BE2C (cell line): Measurements from ENCODE around the gene HOXD8.

Experiments
- DNase-seq: peaks from one replicate; pipeline ENCODE4 v3.0.0-alpha.2; 2020
- H3K27me3 ChIP-seq: fragments of 250-450 bp; sonication (Bioruptor Pico); 2 replicates; pipeline ENCODE4 v1.5.1; 2020; ENCODE audit warnings: mild to moderate bottlenecking
- H3K36me3 ChIP-seq: fragments of 250-450 bp; sonication (Bioruptor Pico); 2 replicates; pipeline ENCODE4 v1.5.1; 2020; ENCODE audit warnings: mild to moderate bottlenecking
- H3K4me1 ChIP-seq: fragments of 250-450 bp; sonication (Bioruptor Pico); 2 replicates; pipeline ENCODE4 v1.5.1; 2020
- H3K4me3 ChIP-seq: 2 replicates; pipeline ENCODE4 v1.5.1; 2011; ENCODE audit warnings: low read depth, low read length
- H3K9me3 ChIP-seq: fragments of 250-450 bp; sonication (Bioruptor Pico); 2 replicates; pipeline ENCODE4 v1.5.1; 2020
- TF ChIP-seq, protein P1 (sequence below): IDR thresholded peaks from 2 replicates; pipeline ENCODE4 v1.5.1; 2012; ENCODE audit warnings: mild to moderate bottlenecking, low read depth, low read length

HOXD8 gene

DNA sequence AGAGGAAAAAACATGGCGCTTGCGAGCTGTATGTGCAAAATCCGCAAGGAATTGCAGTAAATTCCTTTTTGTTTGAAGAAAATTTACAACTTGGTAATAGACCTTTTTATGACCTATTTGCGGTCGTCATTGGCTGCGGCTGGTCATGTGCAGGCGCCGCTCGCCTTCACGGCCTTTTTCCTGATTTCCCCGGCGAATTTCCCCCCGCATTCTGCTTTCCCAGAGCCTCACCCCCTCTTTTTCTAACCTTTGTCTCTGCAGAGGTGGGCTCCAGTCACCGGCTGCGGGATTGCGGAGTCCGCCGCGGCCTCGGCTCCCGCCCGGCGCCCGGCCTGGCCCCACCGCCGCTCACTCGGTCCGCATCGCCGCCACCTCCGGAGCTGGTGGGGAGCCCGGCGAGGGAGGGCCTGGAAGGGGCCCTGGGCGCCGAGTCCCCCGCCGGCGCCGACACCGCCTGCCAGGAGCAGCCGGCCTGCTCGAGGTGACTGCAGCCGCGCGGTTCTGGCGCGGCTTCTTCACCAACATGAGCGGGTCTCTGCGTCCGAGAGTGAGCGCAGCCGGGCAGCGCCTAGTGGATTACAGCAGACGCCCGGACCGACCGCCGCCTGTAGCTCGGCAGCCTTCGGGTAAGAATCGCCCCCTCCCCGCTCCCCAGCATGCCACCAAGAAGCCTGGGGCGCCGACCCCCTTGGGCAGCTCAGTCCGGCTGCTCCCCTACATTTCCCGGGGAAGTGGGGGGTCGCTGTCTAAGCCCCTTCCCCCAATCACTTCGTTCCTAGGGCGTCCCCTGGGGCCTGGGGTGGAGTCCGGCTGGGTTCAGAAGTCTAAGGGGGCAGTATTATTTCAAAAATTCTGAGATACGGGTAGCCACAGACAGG, 7.1 kb downstream of the HOXD8 start:
- TF ChIP-seq, protein P1, sequence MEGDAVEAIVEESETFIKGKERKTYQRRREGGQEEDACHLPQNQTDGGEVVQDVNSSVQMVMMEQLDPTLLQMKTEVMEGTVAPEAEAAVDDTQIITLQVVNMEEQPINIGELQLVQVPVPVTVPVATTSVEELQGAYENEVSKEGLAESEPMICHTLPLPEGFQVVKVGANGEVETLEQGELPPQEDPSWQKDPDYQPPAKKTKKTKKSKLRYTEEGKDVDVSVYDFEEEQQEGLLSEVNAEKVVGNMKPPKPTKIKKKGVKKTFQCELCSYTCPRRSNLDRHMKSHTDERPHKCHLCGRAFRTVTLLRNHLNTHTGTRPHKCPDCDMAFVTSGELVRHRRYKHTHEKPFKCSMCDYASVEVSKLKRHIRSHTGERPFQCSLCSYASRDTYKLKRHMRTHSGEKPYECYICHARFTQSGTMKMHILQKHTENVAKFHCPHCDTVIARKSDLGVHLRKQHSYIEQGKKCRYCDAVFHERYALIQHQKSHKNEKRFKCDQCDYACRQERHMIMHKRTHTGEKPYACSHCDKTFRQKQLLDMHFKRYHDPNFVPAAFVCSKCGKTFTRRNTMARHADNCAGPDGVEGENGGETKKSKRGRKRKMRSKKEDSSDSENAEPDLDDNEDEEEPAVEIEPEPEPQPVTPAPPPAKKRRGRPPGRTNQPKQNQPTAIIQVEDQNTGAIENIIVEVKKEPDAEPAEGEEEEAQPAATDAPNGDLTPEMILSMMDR, result no peak
- peak overlapping the region; percentile 73 for H3K4me3 ChIP-seq
- no peaks in the 10 kb centered on the region for H3K9me3 ChIP-seq
- H3K4me1 ChIP-seq, result peaks cover 7% of the 10 kb centered on the region; the same call in 1 of the 2 replicates
- no peaks in the 10 kb centered on the region for H3K36me3 ChIP-seq
- no peaks in the 10 kb centered on the region for H3K27me3 ChIP-seq
- peak; percentile 48 for DNase-seq

GRCh38 chr2:176137252-176137580, 7.7 kb downstream of the HOXD8 start:
- no peaks in the 10 kb centered on the region for H3K9me3 ChIP-seq
- DNase-seq, result no peak
- H3K27me3 ChIP-seq, result no peaks in the 10 kb centered on the region
- no peaks in the 10 kb centered on the region for H3K36me3 ChIP-seq
- TF ChIP-seq, protein P1, result no peak
- peak overlapping the region; percentile 73 for H3K4me3 ChIP-seq
- H3K4me1 ChIP-seq, result peaks cover 7% of the 10 kb centered on the region; the same call in 1 of the 2 replicates

DNA sequence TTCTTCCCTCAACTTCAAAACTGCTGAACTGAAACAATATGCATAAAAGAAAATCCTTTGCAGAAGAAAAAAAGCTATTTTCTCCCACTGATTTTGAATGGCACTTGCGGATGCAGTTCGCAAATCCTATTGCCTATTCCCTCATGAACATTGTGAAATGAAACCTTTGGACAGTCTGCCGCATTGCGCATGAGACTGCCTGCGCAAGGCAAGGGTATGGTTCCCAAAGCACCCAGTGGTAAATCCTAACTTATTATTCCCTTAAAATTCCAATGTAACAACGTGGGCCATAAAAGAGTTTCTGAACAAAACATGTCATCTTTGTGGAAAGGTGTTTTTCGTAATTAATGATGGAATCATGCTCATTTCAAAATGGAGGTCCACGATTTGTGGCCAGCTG, 8.4 kb downstream of the HOXD8 start:
- no peak for DNase-seq
- Histone ChIP-seq H3K4me3 (peak overlapping the region; percentile 73), H3K27me3 (no peaks in the 10 kb centered on the region)

GRCh38 chr2:176138526-176138922, 9.0 kb downstream of the HOXD8 start:
- TF ChIP-seq, protein P1, result no peak
- H3K4me1 ChIP-seq, result peaks cover 7% of the 10 kb centered on the region; the same call in 1 of the 2 replicates
- no peak for DNase-seq
- H3K36me3 ChIP-seq, result no peaks in the 10 kb centered on the region
- no peak overlapping the region for H3K4me3 ChIP-seq
- H3K27me3 ChIP-seq, result no peaks in the 10 kb centered on the region
- no peaks in the 10 kb centered on the region for H3K9me3 ChIP-seq

More for the DNA sequence above, 8.4 kb downstream of the HOXD8 start:
- peaks cover 7% of the 10 kb centered on the region; the same call in 1 of the 2 replicates for H3K4me1 ChIP-seq
- TF ChIP-seq, protein P1, result no peak
- no peaks in the 10 kb centered on the region for H3K36me3 ChIP-seq
- no peaks in the 10 kb centered on the region for H3K9me3 ChIP-seq

GRCh38 chr2:176138923-176139660, 9.6 kb downstream of the HOXD8 start:
- Histone ChIP-seq H3K27me3 (no peaks in the 10 kb centered on the region), H3K9me3 (no peaks in the 10 kb centered on the region), H3K36me3 (no peaks in the 10 kb centered on the region), H3K4me1 (peaks cover 7% of the 10 kb centered on the region; the same call in 1 of the 2 replicates), H3K4me3 (no peak overlapping the region)
- no peak for DNase-seq
- TF ChIP-seq, protein P1, result no peak
